ENCODE measurements around the gene GTPBP3. TPM values are rescaled to one million over a fixed set of nuclear protein-coding genes. Genes with fewer than 3 reads are reported as not detected.

GTPBP3 gene
- total RNA-seq, 1 experiment from 2014 or later: 73.0 TPM

- Histone ChIP-seq H4K20me1 (ENCODE audit: insufficient read depth) (no peaks in the 10 kb centered on the region), H3K9me3 (ENCODE audit: control insufficient read depth in 1 of 2, insufficient read depth in 1 of 2, low read depth in 1 of 2, low read length in 2 of 2) (no peaks in the 10 kb centered on the region), H3K36me3 (ENCODE audit: control insufficient read depth in 1 of 2, insufficient read depth in 2 of 2, low read length in 2 of 2) (peaks cover 3 to 9% of the 10 kb centered on the region in 2 experiments; a peak in 1 of 4 replicates), H3K4me3 (replicated peaks in 1 of 2; ENCODE audit: low read depth in 1 of 2, low read length in 2 of 2) (no peak overlapping the region), H2AFZ (ENCODE audit: low read depth, low read length, poor library complexity, severe bottlenecking) (no peak overlapping the region), H3K9ac (ENCODE audit: low read length) (peak overlapping the region; percentile 25; the same call in 1 of the 2 replicates), H3K4me1 (ENCODE audit: control insufficient read depth in 1 of 2, insufficient read depth in 2 of 2, low read length in 2 of 2) (peaks cover 29 to 44% of the 10 kb centered on the region in 2 experiments), H3K9me2 (ENCODE audit: insufficient read depth) (no peaks in the 10 kb centered on the region), H3K27me3 (ENCODE audit: insufficient read depth, low read length) (no peaks in the 10 kb centered on the region), H3K79me2 (ENCODE audit: insufficient read depth, low read length) (peaks cover 16% of the 10 kb centered on the region), H3K4me2 (ENCODE audit: low read length) (peak overlapping the region; percentile 56), H3K27ac (ENCODE audit: low read depth, low read length) (peak overlapping the region; percentile 54)
- RAD21 ChIA-PET (ENCODE audit: low non-redundant PET in 1 of 2, low total read pairs in 2 of 2, uncharacterized antibody in 2 of 2, unreplicated experiment in 2 of 2): no interaction called here
- TF ChIP-seq CTCF (IDR thresholded peaks at IDR 0.05 in 2 of 3, conservative IDR thresholded peaks at IDR 0.05 in 1 of 3; ENCODE audit: borderline replicate concordance in 1 of 3, insufficient read depth in 1 of 3, low read depth in 2 of 3, low read length in 2 of 3): peak in 2 of 3 experiments; percentile 21 to 33; a peak in 2 of 6 replicates
- no peak for TF ChIP-seq EZH2phosphoT487 (IDR thresholded peaks at IDR 0.05; ENCODE audit: borderline replicate concordance)
- no peak for TF ChIP-seq REST (IDR thresholded peaks at IDR 0.05; ENCODE audit: low read depth)
- TF ChIP-seq FOSL1 (IDR thresholded peaks at IDR 0.05; ENCODE audit: low read depth): no peak
- no peak for TF ChIP-seq MAX (IDR thresholded peaks at IDR 0.05)
- intact Hi-C loops (cut with micrococcal nuclease): no loop called here
- no TSS peak for BruUV-seq (replicated peaks)
- DNase-seq (ENCODE audit: low read depth, low spot score) (no peak), ATAC-seq (peak; percentile 57)
- POLR2A ChIA-PET: interaction anchor here (1.5 kb wide), 1 partner anchor 48 kb away, joined by 3 read pairs; no protein-coding TSS in a partner anchor
- CTCF ChIA-PET: no interaction called here
Observed at GRCh38 chr19:17340302-17340870, 3.0 kb downstream of the GTPBP3 start.
